Right lobe of liver (tissue), 4 donors: ENCODE results near the gene GPX7.

Experiments
- CTCF ChIP-seq, 4 donors: fragments of 200-600 bp in 3 of 4; fragments of 450-650 bp in 1 of 4; IDR thresholded peaks; one replicate each; pipeline versions ENCODE4 v1.5.1 to v1.8.0; 2016 to 2022; ENCODE audit warnings: antibody characterized with exemption in 4 of 4, mild to moderate bottlenecking in 2 of 4
- POLR2A ChIP-seq: fragments of 450-650 bp; IDR thresholded peaks from one replicate; pipeline ENCODE4 v1.6.1; 2017; ENCODE audit warnings: antibody characterized with exemption, mild to moderate bottlenecking
- donor health status: DM: no; HTN: no; CAD: no.
- donor health status: DM: no; HTN: no; CAD: no.
- donor health status: DM: no; HTN: yes; CAD: no.

- no peak for TF ChIP-seq CTCF (IDR thresholded peaks at IDR 0.05)
- no peak for TF ChIP-seq POLR2A
These were observed 1.5 kb upstream of the GPX7 start for GRCh38 chr1:52600533-52601179.
